ENCODE measurements around the gene LRP5.

LRP5 gene

DNA sequence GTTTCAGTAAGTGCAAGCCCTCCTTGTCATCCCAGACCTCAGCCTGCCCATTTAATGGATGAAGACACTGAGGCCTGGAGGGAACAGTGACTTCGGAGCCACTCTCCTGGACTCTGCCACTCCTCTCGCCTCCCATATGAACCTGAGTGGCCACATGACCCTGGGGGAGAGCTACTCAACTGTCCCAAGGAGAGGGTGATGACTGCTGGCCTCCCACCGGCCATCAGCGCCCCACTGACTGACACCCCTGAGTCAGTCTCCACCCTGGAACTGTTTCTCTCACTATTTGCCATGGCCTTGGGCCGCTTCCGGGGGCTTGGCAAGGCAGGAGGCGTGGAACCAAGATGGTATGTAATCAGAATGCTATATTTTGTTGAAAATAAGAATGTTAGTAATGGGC, 17.1 kb downstream of the LRP5 start:
- Histone ChIP-seq H3K9me2 (replicated peaks; ENCODE audit: insufficient read depth, low read length) (no peaks in the 10 kb centered on the region), H3K9ac (ENCODE audit: low read length) (no peak overlapping the region), H3K4me3 (ENCODE audit: insufficient read depth, low read length, poor library complexity, severe bottlenecking) (no peak overlapping the region), H2AFZ (ENCODE audit: low read depth, low read length, severe bottlenecking) (no peak overlapping the region), H3K36me3 (ENCODE audit: low read length) (no peaks in the 10 kb centered on the region), H3F3A (ENCODE audit: insufficient read depth) (no peaks in the 10 kb centered on the region), H3K27ac (ENCODE audit: low read depth, low read length) (no peak overlapping the region), H3K9me3 (ENCODE audit: insufficient read depth, low read length) (no peaks in the 10 kb centered on the region), H3K79me2 (ENCODE audit: insufficient read depth, low read length) (no peaks in the 10 kb centered on the region), H3K27me3 (ENCODE audit: low read length) (no peaks in the 10 kb centered on the region), H4K20me1 (ENCODE audit: low read depth, low read length) (no peaks in the 10 kb centered on the region), H3K4me2 (ENCODE audit: low read depth, low read length, poor library complexity, severe bottlenecking) (no peak overlapping the region)
- no peak for TF ChIP-seq EZH2phosphoT487 (conservative IDR thresholded peaks at IDR 0.05; ENCODE audit: low read length)
- TF ChIP-seq, protein P1, sequence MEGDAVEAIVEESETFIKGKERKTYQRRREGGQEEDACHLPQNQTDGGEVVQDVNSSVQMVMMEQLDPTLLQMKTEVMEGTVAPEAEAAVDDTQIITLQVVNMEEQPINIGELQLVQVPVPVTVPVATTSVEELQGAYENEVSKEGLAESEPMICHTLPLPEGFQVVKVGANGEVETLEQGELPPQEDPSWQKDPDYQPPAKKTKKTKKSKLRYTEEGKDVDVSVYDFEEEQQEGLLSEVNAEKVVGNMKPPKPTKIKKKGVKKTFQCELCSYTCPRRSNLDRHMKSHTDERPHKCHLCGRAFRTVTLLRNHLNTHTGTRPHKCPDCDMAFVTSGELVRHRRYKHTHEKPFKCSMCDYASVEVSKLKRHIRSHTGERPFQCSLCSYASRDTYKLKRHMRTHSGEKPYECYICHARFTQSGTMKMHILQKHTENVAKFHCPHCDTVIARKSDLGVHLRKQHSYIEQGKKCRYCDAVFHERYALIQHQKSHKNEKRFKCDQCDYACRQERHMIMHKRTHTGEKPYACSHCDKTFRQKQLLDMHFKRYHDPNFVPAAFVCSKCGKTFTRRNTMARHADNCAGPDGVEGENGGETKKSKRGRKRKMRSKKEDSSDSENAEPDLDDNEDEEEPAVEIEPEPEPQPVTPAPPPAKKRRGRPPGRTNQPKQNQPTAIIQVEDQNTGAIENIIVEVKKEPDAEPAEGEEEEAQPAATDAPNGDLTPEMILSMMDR (IDR thresholded peaks at IDR 0.05; ENCODE audit: insufficient read depth, low read length, poor library complexity, severe bottlenecking), result no peak

GRCh38 chr11:68329978-68330699, 17.7 kb downstream of the LRP5 start:
- Histone ChIP-seq H3K4me3 (ENCODE audit: insufficient read depth, low read length, poor library complexity, severe bottlenecking) (no peak overlapping the region), H4K20me1 (ENCODE audit: low read depth, low read length) (no peaks in the 10 kb centered on the region), H3K36me3 (ENCODE audit: low read length) (no peaks in the 10 kb centered on the region), H3K9me2 (replicated peaks; ENCODE audit: insufficient read depth, low read length) (no peaks in the 10 kb centered on the region), H2AFZ (ENCODE audit: low read depth, low read length, severe bottlenecking) (no peak overlapping the region), H3K27ac (ENCODE audit: low read depth, low read length) (no peak overlapping the region), H3F3A (ENCODE audit: insufficient read depth) (no peaks in the 10 kb centered on the region), H3K79me2 (ENCODE audit: insufficient read depth, low read length) (no peaks in the 10 kb centered on the region), H3K4me2 (ENCODE audit: low read depth, low read length, poor library complexity, severe bottlenecking) (no peak overlapping the region), H3K27me3 (ENCODE audit: low read length) (no peaks in the 10 kb centered on the region), H3K9me3 (ENCODE audit: insufficient read depth, low read length) (no peaks in the 10 kb centered on the region), H3K9ac (ENCODE audit: low read length) (no peak overlapping the region)
- TF ChIP-seq, protein P1 (IDR thresholded peaks at IDR 0.05; ENCODE audit: insufficient read depth, low read length, poor library complexity, severe bottlenecking), result no peak
- no peak for TF ChIP-seq EZH2phosphoT487 (conservative IDR thresholded peaks at IDR 0.05; ENCODE audit: low read length)

DNA sequence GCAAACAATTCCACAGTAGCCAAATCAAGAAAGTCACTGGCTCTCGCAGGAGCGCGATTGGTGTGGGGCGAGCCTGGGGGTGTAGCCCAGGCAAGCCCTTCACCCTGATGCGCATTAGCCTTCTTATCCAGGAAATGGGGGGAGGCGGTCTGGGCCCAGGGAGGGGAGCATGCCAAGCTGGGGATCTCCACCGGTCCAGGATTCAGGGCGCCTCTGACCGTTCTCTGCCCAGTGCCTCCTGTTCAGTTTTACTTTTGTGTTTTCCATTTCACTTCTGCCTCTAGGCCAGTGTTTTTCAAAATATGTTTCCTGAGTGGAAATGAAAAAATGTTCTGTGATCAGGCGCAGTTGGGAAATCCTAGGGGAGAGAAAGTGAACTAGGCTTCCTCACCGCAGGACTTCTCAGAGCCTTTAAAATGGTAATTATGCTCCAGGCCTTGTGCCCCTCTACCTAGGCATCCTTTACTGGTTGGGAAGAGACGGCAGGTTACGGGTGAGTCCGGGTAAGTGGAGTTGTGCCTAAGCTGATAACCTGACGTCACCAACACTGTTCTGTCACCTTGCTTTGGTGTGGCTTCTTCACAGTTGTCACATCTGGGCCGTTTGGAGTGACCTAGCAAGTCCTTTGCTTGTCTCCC, 18.4 kb downstream of the LRP5 start:
- Histone ChIP-seq H3K79me2 (ENCODE audit: insufficient read depth, low read length) (no peaks in the 10 kb centered on the region), H3K9me2 (replicated peaks; ENCODE audit: insufficient read depth, low read length) (no peaks in the 10 kb centered on the region), H3K4me2 (ENCODE audit: low read depth, low read length, poor library complexity, severe bottlenecking) (no peak overlapping the region), H3K9me3 (ENCODE audit: insufficient read depth, low read length) (no peaks in the 10 kb centered on the region), H3K9ac (ENCODE audit: low read length) (no peak overlapping the region), H3K36me3 (ENCODE audit: low read length) (no peaks in the 10 kb centered on the region), H4K20me1 (ENCODE audit: low read depth, low read length) (no peaks in the 10 kb centered on the region), H3K27ac (ENCODE audit: low read depth, low read length) (no peak overlapping the region), H3K4me3 (ENCODE audit: insufficient read depth, low read length, poor library complexity, severe bottlenecking) (no peak overlapping the region), H2AFZ (ENCODE audit: low read depth, low read length, severe bottlenecking) (no peak overlapping the region), H3F3A (ENCODE audit: insufficient read depth) (no peaks in the 10 kb centered on the region), H3K27me3 (ENCODE audit: low read length) (no peaks in the 10 kb centered on the region)
- TF ChIP-seq, protein P1 (IDR thresholded peaks at IDR 0.05; ENCODE audit: insufficient read depth, low read length, poor library complexity, severe bottlenecking), result no peak
- TF ChIP-seq EZH2phosphoT487 (conservative IDR thresholded peaks at IDR 0.05; ENCODE audit: low read length), result no peak
